ENCODE measurements around the gene RPL10A.

RPL10A gene

GRCh38 chr6:35480176-35480575 is 12.0 kb downstream of the RPL10A start:
- DNase-seq (ENCODE audit: low read depth in 2 of 2) = no peak
- H3K4me3 ChIP-seq (replicated peaks in 1 of 2; ENCODE audit: low read depth in 2 of 2, low read length in 2 of 2) = no peak overlapping the region
- TF ChIP-seq CTCF (IDR thresholded peaks at IDR 0.05; ENCODE audit: low read depth, low read length) = no peak

- TF ChIP-seq CTCF (IDR thresholded peaks at IDR 0.05; ENCODE audit: low read depth, low read length) = no peak
- DNase-seq (ENCODE audit: low read depth in 2 of 2) = no peak
- H3K4me3 ChIP-seq (replicated peaks in 1 of 2; ENCODE audit: low read depth in 2 of 2, low read length in 2 of 2) = no peak overlapping the region
Measured at GRCh38 chr6:35481226-35481625, 13.0 kb downstream of the RPL10A start.

- no peak for TF ChIP-seq CTCF (IDR thresholded peaks at IDR 0.05; ENCODE audit: low read depth, low read length)
- DNase-seq (ENCODE audit: low read depth in 2 of 2) = no peak
- H3K4me3 ChIP-seq (replicated peaks in 1 of 2; ENCODE audit: low read depth in 2 of 2, low read length in 2 of 2) = no peak overlapping the region
Measured at GRCh38 chr6:35483062-35483461, 14.9 kb downstream of the RPL10A start.

- no peak for TF ChIP-seq CTCF (IDR thresholded peaks at IDR 0.05; ENCODE audit: low read depth, low read length)
- no peak for DNase-seq (ENCODE audit: low read depth in 2 of 2)
- no peak overlapping the region for H3K4me3 ChIP-seq (replicated peaks in 1 of 2; ENCODE audit: low read depth in 2 of 2, low read length in 2 of 2)
Measured at GRCh38 chr6:35483490-35483889, 15.3 kb downstream of the RPL10A start.

GRCh38 chr6:35483893-35484645 is 15.9 kb downstream of the RPL10A start:
- no peak overlapping the region for H3K4me3 ChIP-seq (replicated peaks in 1 of 2; ENCODE audit: low read depth in 2 of 2, low read length in 2 of 2)
- no peak for TF ChIP-seq CTCF (IDR thresholded peaks at IDR 0.05; ENCODE audit: low read depth, low read length)
- DNase-seq (ENCODE audit: low read depth in 2 of 2) = no peak

GRCh38 chr6:35484921-35485392 is 16.8 kb downstream of the RPL10A start:
- peak in 1 of 2 donors; percentile 53 for DNase-seq (ENCODE audit: low read depth in 2 of 2)
- no peak for TF ChIP-seq CTCF (IDR thresholded peaks at IDR 0.05; ENCODE audit: low read depth, low read length)
- H3K4me3 ChIP-seq (replicated peaks in 1 of 2; ENCODE audit: low read depth in 2 of 2, low read length in 2 of 2) = no peak overlapping the region
